Measurements from ENCODE around the gene COX10.
"Not testable (repeated sequence)": the region's sequence is repeated elsewhere in the genome, so short reads cannot be mapped to it uniquely, and the experiment has no call there.

The COX10 gene

GRCh38 chr17:14123619-14124278 lies 54.4 kb downstream of the COX10 start:
- DNase-seq (ENCODE audit: low spot score): no peak

- no peak for DNase-seq (ENCODE audit: low spot score)
These were observed 55.5 kb downstream of the COX10 start for GRCh38 chr17:14124854-14125253.

GRCh38 chr17:14125518-14126137 lies 56.3 kb downstream of the COX10 start:
- DNase-seq (ENCODE audit: low spot score): no peak

GRCh38 chr17:14133104-14133503 lies 63.8 kb downstream of the COX10 start:
- DNase-seq (ENCODE audit: low spot score): no peak

- no peak for DNase-seq (ENCODE audit: low spot score)
These were observed 65.2 kb downstream of the COX10 start for GRCh38 chr17:14134456-14134855.

- no peak for DNase-seq (ENCODE audit: low spot score)
These were observed 66.7 kb downstream of the COX10 start for GRCh38 chr17:14135906-14136590.

- DNase-seq (ENCODE audit: low spot score): no peak
These were observed 69.3 kb downstream of the COX10 start for GRCh38 chr17:14138649-14139048.

GRCh38 chr17:14143688-14144087 lies 74.4 kb downstream of the COX10 start:
- peak; percentile 17 for DNase-seq (ENCODE audit: low spot score)

- DNase-seq (ENCODE audit: low spot score): no peak
These were observed 75.2 kb downstream of the COX10 start for GRCh38 chr17:14144508-14144907.

- no peak for DNase-seq (ENCODE audit: low spot score)
These were observed 80.4 kb downstream of the COX10 start for GRCh38 chr17:14149751-14150150.

GRCh38 chr17:14150619-14151018 lies 81.3 kb downstream of the COX10 start:
- no peak for DNase-seq (ENCODE audit: low spot score)

GRCh38 chr17:14152721-14153120 lies 83.4 kb downstream of the COX10 start:
- peak; percentile 31 for DNase-seq (ENCODE audit: low spot score)

GRCh38 chr17:14153374-14153773 lies 84.1 kb downstream of the COX10 start:
- DNase-seq (ENCODE audit: low spot score): no peak

GRCh38 chr17:14156689-14157088 lies 87.4 kb downstream of the COX10 start:
- no peak for DNase-seq (ENCODE audit: low spot score)

GRCh38 chr17:14157822-14158221 lies 88.5 kb downstream of the COX10 start:
- DNase-seq (ENCODE audit: low spot score): no peak

GRCh38 chr17:14158707-14159106 lies 89.4 kb downstream of the COX10 start:
- no peak for DNase-seq (ENCODE audit: low spot score)

- no peak for DNase-seq (ENCODE audit: low spot score)
These were observed 92.1 kb downstream of the COX10 start for GRCh38 chr17:14161419-14161818.

GRCh38 chr17:14165616-14166015 lies 96.3 kb downstream of the COX10 start:
- no peak for DNase-seq (ENCODE audit: low spot score)

- DNase-seq (ENCODE audit: low spot score): not testable (repeated sequence)
These were observed 98.5 kb downstream of the COX10 start for GRCh38 chr17:14167831-14168230.

GRCh38 chr17:14168582-14168981 lies 99.3 kb downstream of the COX10 start:
- DNase-seq (ENCODE audit: low spot score): no peak

GRCh38 chr17:14169287-14169686 lies 100.0 kb downstream of the COX10 start:
- no peak for DNase-seq (ENCODE audit: low spot score)

- no peak for DNase-seq (ENCODE audit: low spot score)
These were observed 100.6 kb downstream of the COX10 start for GRCh38 chr17:14169901-14170300.

- not testable (repeated sequence) for DNase-seq (ENCODE audit: low spot score)
These were observed 107.7 kb downstream of the COX10 start for GRCh38 chr17:14176989-14177388.

Data from cerebellar cortex (tissue), 1 donor.